Measurements from ENCODE around the gene ZNF343. TPM values are rescaled to one million over a fixed set of nuclear protein-coding genes. Genes with fewer than 3 reads are reported as not detected.
A peak's percentile ranks its signal among the peaks of the same experiment; 100 is the strongest.

Gene ZNF343
- total RNA-seq, 1 donor from 2014 or later: 7.6 TPM

DNA sequence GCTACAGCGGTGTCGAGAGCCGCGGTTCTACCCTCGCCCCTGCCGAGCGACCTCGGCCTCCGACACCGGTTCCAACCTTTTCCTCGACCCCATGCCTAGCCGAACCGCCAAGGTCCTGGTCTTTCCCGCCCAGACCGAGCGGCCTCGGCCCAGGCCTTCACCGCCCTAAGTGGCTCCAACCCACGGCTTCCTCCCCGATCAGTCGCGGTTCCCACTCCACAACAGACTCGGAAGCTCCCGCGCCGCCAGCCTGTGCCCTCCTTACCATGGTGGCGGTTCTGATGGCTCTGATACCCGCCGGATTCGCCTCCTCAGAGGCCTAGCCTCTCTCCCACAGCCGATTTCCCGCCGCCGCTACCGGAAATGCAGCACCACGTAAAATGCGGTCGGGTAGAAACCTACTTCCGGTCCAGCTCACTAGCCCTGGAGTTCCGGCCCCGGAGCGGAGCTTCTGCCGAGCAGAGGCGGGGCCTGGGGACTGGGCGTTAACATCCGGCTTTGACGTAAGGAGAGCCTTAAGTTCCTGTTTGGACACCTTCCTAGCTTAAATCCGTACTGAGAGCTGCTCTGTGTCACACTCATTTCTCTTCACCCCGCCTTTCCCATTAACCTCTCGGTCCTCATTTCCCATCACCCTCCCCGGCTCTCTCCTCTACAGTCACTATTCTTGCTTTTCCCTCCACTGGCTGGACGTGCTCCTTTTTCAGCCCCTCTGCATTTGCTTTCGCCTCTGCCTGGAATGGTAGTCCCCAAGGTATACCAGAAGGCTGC lies 38.1 kb downstream of the ZNF343 start, which contains the start of gene SNRPB:
Gene SNRPB (minus strand): TSS at position 367 of the 771 bp plus-strand sequence. CDS start 99 bp downstream, at position 268.
- peak; percentile 99 for ATAC-seq

DNA sequence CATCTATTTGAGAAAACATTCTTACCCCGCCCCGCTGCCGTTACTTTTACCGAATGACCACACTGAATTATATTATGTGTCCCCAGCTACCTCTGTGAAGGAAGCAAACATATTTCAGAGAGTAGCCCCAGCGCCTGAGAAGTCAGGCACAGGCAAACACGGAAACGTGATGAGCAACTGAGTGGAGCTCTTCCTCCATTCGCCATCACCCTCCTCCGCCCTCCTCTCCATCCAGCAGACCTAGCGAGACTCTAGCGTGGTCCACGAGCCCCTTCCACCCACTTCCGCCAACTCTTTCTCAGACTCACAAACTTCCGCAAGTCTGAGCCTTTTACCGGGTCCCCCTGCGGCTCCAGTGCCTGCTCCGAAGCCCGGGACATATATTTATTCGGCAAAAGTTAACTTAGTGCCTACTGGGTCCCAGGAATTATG lies 38.7 kb downstream of the ZNF343 start:
- peak; percentile 55 for ATAC-seq

DNA sequence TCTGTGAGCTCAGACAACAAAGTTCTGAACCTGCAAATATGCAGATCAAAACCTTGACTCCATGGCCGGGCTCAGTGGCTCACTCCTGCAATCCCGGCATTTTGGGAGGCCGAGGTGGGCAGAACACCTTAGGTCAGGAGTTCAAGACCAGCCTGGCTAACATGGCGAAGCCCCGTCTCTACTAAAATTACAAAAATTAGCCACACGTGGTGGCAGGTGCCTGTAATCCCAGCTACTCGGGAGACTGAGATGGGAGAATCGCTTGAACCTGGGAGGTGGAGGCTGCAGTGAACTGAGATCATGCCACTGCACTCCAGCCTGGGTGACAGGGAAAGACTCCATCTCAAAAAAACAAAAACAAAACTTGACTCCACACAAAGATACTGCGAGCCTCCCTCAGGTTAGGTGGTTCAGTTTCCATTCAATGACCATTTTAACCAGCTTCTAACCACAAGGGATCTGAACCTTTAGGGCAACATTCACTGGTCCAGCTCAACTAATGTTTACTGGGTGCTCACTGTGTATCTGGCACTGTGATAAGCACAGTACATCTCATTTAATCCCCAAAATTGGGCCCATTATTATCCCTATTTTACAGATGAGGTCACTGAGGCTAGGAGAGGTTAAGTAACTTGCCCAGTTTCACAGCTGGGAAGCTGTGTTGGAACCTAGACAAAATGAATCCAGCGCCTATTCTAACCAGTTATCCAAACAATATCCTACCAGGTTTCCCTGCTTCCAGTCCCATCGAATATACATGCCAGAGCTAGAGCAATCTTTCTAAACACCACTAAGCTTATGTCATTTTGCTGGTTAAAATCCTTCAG lies 39.9 kb downstream of the ZNF343 start:
- ATAC-seq: no peak

DNA sequence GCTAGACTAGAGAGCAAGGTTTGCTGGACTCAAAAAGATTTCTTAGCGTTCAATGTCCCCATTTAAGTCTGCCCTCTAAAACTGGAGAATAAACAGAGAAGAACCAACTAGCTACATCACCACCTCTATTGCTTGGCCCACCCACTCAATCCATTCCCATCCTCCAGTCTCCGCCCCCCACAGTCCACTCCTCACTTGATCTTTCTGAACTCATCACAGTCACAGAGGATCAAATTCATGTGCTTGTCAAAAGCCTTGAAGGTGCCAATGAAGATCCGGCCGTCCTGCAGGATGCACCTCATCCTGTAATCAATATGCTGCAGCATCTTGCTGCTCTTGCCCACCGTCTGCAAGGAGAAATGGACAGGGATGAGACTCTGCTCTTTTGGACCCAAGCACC lies 41.3 kb downstream of the ZNF343 start:
- no peak for ATAC-seq

DNA sequence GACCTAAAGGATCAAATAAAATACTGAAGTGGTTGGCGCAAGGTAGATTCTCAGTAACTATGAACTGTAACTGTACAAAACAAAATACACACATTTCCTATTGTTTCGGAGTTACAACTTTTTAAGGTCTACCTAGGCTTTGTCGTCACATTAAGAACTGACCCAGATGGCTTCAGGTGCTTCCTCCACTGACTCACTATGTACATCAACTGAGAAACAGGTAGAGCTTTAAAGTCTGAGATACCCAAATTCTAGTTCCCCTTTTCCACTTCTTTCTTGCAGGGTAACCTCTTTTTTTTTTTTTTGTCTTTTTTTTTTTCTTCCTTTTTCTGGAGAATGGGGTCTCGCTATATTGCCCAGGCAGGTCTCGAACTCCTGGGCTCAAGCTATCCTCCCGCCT lies 43.6 kb downstream of the ZNF343 start:
- no peak for ATAC-seq

DNA sequence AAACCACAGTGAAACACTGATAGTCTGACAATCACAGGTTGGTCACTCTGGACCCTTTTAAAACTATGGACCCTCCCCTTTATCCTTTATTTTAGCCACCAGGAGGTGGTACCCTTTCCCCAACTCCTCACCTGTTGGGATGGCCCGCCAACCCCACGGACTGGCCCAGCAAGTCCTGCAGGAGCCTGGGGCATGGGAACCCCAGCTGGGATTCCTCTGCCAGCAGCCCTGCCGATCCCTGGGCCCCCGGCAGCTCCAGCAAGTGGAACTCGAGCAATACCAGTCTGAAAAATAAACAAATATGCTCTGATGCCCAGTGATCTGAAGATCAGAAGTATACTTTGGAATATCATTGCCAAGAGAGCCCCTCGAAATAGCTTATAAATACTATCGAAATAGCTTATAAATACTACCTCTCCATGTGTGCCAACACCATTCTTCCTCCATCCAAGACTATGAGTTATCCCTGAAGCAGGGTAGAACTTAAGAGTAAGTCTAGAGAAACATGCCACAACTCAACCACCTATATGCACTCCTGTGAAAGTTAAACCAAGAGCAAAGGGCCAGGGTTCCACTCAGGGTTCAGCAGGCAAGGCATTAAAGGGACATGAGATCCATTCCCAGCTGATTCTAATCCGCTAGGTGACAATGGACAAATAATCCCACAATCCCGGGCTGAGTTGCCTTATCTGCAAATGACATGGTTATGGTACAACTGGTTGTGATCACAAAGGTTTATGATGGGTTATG lies 44.9 kb downstream of the ZNF343 start:
- ATAC-seq: no peak

DNA sequence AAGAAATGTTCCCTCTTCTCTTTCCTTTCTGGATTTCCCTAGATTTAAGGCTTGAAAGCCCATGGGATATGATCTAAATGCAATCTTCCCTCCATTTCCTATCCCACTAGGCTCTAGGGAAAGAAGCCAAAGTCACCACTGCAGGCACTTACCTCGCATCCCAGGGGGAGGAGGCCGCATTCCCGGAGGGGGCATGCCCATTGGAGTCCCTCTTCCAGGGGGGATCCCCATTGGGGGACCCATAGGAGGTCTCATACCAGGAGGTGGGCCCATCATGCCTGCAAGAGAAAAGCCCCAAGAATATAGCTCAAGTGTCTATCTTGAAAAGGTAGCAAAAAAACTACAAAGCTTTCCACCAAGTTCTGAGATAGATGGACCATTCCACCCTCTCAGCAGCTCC lies 46.2 kb downstream of the ZNF343 start:
- no peak for ATAC-seq

DNA sequence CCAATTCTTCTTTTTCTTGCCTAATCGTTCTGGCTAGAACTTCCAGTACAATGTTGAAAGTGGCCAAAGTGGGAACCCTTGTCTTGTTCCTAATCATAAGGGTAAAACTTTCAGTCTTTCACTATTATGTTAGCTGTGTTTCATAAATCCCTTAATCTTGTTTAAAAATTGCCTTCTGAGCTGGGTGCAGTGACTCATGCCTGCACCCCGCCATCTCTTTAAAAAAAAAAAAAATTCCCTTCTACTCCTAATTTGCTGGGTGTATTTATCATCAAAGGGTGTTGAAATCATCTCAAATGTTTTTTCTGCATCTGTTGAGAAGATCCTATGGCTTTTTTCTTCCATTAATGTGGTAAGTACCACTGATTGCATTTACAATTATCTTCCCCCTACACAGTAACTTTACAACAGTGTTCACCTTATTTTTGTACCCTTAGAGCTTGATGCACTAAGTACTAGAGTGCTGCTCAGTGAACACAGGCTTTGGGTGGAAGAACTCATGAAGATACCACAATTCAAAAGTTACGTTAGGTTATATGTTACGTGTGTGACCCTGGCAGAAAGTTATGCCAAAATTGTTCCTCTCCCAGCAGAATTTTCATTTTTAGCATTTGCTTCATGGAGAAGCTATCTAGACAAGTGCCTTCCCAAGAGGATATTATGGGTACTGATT lies 47.8 kb downstream of the ZNF343 start:
- peak; percentile 30 for ATAC-seq

DNA sequence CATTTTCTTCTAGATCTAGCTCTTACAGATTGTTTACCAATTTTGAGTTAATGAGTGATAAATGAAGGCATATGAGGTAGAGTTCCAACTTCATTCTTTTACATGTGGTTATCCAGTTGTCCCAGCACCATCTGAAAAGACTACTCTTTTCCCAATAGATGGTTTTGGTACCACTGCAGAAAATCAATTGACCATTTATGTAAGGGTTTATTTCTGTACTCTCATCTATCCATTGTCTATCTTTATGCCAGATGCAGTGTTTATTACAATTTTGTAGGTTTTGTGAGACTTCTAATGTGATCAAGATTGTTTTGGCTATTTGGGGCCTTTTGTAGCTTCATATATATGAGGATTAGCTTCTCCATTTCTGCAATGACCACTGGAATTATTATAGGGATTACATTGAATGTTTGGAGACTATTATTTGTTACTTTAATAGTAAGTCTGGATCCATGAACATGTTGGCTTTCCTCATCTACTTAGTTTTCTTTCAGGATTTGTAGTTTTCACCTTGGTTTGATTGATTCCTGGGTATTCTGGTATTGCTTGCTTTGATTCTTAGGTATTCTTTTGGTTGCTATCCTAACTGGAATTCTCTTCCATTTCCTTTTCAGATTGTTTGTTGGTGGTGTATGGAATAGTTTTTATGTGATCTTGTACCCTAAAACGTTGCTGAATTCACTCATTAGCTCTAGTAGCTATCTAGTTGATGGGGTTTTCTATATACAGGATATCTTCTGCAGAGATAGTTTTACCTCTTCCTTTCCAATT lies 48.5 kb downstream of the ZNF343 start:
- ATAC-seq: no peak

DNA sequence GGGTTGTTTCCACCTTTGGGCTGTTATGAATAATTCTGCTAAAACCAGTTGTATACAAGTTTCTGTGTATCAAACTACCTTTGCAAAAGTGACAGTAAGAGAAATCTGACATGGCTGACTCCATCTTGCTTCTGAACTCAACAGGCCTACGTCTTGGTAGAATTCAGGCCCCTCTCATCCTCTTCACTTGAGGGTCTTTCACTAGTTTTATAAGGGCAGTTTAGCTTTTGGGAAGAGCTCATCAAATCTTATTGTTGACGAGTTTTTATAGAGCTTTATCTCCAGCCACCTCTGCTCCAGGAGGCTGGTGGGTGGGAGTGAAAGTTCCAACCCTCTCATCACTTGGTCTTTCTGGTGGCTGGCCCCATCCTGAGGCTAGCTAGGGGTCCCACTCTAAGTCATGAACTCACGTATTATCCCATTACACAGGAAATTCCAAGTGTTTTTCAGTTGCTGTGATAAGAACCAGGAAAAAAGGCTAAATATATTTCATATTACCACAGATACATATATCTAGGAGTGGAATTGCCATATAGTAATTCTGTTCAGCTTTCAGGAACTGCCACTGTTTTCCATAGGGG lies 49.7 kb downstream of the ZNF343 start:
- no peak for ATAC-seq

DNA sequence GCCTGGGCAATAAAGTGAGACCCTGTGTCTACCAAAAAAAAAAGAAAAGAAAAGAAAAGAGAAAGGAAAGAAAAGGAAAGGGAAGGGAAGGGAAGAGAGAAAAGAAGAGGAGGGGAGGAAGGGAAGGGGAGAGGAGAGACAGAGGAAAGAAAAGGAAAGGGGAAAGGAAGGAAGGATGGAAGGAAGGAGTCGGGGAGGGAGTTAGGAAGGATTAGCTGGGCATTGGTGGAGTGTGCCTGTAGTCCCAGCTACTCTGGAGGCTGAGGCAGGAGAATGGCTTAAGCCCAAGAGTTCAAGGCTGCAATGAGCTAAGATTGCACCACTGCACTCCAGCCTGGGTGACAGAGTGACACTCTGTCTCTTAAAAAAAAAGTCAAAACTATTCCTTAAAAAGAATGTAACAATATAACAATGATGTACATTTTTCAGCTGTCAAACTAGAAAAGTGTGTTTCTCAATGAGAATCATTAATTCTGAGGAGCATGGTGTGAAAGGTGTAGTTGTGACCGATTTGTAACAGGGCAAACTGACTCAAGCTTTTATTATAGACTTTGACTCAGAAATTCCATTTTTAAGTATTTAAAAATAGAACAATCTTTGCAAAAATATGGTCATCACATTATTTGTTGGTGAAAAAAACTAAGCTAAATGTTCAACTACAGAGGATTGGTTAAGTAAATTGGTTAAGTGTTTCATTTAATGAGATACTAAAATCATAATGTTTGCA lies 52.8 kb downstream of the ZNF343 start:
- no peak for ATAC-seq

DNA sequence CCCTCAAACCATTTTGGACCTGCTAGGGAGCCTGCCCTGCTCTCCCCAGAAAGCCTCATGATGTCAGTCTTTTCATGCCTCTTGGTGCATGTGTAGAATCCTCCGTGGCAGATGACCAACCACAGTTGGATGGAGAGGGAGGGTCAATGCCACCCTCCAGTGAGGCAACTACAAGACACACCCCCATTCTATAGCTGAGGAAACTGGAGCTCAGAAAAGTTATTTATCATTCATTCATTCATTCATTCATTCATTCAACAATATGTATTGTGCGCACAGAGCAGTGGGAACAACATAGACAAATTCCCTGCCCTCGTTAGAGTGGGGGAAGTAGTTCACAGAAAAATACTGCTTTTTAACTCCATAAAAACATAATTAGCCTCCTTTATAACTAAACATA lies 54.9 kb downstream of the ZNF343 start:
- no peak for ATAC-seq

DNA sequence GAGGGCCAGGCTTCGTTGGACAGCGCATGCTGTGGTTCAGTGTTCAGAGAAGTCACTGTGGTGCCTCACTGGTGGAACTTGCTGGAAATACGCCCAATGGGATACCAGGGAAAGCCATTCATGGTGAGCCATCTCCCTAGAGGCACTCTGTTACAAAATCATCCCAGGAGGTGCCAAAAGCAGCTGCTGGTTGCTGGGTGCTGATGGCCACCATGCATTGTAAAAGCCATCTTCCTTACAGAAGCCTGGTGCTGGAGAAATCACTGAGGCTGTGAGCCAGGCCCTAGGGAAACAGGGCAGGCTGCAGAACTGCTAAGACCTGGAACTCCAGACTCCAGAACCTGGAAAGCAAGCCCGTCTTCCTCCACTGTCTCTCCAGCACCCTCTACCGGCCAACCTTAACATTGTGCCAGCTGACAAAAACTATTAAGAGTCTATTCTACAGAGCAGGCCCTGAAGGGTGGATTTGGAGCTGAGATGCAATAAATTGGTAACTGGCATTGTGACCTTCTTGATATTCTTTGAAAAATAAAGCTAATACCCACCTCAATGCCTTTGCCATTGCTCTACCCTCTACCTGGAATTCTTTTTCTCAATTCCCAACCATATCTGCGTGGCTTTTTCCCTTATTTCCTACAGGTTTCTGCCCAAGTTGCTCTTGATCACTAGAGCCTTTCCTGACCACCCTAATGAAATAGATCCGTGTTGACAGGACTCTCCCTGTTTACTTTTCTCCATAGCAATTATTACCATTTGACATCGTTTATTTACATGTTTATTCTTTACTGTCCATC lies 56.6 kb downstream of the ZNF343 start:
- peak; percentile 88 for ATAC-seq

DNA sequence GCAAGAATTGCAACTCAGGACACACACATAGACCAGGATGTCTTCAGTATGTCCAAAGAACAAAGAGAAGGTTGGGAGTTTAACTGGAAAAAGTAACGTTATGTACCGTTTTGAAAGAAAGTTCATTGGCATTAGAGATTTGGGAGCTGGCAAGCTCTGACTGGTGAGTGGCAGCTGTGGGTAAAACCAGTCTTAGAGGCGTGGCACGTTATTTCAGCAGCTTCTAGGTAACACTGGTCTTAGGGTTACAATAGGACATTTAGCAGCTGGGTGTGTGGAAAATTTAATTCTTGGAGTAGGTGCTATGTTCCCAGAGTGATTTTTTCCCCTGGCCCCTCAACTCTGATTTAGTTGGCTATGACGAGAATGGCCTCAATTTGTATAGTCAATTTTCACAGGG lies 57.3 kb downstream of the ZNF343 start:
- peak; percentile 72 for ATAC-seq

DNA sequence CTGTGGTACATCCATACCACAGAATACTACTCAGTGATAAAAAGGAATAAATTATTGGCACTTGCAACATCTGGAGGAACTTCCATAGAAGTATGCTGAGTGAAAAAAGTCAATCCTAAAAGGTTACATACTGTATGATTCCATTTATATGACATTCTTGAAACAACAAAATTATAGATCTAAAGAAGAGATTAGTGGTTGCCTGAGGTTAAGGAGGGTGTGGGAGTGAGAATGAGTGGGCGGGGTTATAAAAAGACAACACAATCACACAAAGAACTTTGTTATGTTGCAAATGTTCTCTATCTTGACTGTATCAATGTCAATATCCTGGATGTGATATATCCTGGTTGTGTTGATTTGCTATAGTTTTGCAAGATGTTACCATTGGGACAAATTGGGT lies 59.3 kb downstream of the ZNF343 start:
- ATAC-seq: no peak

DNA sequence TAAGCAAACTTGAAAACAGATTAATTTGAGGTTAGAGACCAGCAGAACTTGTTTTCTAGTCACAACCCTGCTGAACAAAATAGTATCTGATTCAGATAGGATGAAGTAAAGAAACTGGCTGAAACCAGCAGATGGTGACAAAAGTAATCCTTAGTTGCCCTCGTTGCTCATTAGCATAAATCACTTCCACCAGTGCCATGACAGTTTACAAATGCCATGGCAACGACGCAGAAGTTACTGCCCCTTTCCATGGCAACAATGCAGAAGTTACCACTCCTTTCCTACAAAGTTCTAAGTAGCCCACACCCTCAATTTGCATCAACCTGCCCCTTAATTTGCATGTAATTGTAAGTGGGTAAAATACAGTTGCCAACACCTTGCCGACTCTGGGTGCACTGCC lies 61.9 kb downstream of the ZNF343 start:
- peak; percentile 71 for ATAC-seq

Data from esophagus mucosa (tissue), 1 donor.